GM18502 (cell line): ENCODE data around the gene TPST1.

Experiments used
- ATAC-seq: cut with Tn5 transposase; IDR thresholded peaks from one replicate; pipeline ENCODE4 v1.9.1; 2021; ENCODE audit warnings: mild to moderate bottlenecking; ENCODE audit not compliant: unreplicated experiment, poor library complexity

TPST1 gene

GRCh38 chr7:66236713-66237303 is 31.7 kb downstream of the TPST1 start:
- no peak for ATAC-seq

- no peak for ATAC-seq
Measured at GRCh38 chr7:66237906-66238772, 33.0 kb downstream of the TPST1 start.

GRCh38 chr7:66238773-66239466 is 33.8 kb downstream of the TPST1 start:
- ATAC-seq, result no peak

- no peak for ATAC-seq
Measured at GRCh38 chr7:66239467-66239856, 34.3 kb downstream of the TPST1 start.

- ATAC-seq, result no peak
Measured at GRCh38 chr7:66245008-66245407, 39.9 kb downstream of the TPST1 start.

GRCh38 chr7:66246554-66247171 is 41.5 kb downstream of the TPST1 start:
- ATAC-seq, result no peak

GRCh38 chr7:66247380-66248078 is 42.4 kb downstream of the TPST1 start:
- ATAC-seq, result no peak

- no peak for ATAC-seq
Measured at GRCh38 chr7:66250711-66251110, 45.6 kb downstream of the TPST1 start.

GRCh38 chr7:66255534-66256100 is 50.5 kb downstream of the TPST1 start:
- ATAC-seq, result no peak

GRCh38 chr7:66256281-66256680 is 51.1 kb downstream of the TPST1 start:
- ATAC-seq, result no peak

GRCh38 chr7:66257481-66257880 is 52.3 kb downstream of the TPST1 start:
- no peak for ATAC-seq

GRCh38 chr7:66258409-66258808 is 53.3 kb downstream of the TPST1 start:
- no peak for ATAC-seq

GRCh38 chr7:66261941-66262340 is 56.8 kb downstream of the TPST1 start:
- ATAC-seq, result no peak

GRCh38 chr7:66263936-66264335 is 58.8 kb downstream of the TPST1 start:
- ATAC-seq, result no peak

- ATAC-seq, result no peak
Measured at GRCh38 chr7:66265566-66265965, 60.4 kb downstream of the TPST1 start.

GRCh38 chr7:66267249-66267648 is 62.1 kb downstream of the TPST1 start:
- ATAC-seq, result no peak

GRCh38 chr7:66269978-66270377 is 64.8 kb downstream of the TPST1 start:
- ATAC-seq, result no peak

GRCh38 chr7:66272321-66272720 is 67.2 kb downstream of the TPST1 start:
- ATAC-seq, result no peak

GRCh38 chr7:66276363-66276762 is 71.2 kb downstream of the TPST1 start:
- no peak for ATAC-seq

- ATAC-seq, result no peak
Measured at GRCh38 chr7:66277492-66277891, 72.4 kb downstream of the TPST1 start.
